ENCODE data around the gene RWDD3. TPM values are rescaled to one million over a fixed set of nuclear protein-coding genes. Genes with fewer than 3 reads are reported as not detected.

RWDD3 gene
- total and polyA plus RNA-seq, 4 donors = 8.0 to 39.9 (median 13.4) TPM

- no peaks in the 10 kb centered on the region for H3K9me3 ChIP-seq (ENCODE audit: control insufficient read depth in 4 of 4, insufficient read depth in 3 of 4, low read length in 3 of 4)
- TF ChIP-seq, protein P1, sequence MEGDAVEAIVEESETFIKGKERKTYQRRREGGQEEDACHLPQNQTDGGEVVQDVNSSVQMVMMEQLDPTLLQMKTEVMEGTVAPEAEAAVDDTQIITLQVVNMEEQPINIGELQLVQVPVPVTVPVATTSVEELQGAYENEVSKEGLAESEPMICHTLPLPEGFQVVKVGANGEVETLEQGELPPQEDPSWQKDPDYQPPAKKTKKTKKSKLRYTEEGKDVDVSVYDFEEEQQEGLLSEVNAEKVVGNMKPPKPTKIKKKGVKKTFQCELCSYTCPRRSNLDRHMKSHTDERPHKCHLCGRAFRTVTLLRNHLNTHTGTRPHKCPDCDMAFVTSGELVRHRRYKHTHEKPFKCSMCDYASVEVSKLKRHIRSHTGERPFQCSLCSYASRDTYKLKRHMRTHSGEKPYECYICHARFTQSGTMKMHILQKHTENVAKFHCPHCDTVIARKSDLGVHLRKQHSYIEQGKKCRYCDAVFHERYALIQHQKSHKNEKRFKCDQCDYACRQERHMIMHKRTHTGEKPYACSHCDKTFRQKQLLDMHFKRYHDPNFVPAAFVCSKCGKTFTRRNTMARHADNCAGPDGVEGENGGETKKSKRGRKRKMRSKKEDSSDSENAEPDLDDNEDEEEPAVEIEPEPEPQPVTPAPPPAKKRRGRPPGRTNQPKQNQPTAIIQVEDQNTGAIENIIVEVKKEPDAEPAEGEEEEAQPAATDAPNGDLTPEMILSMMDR (IDR thresholded peaks at IDR 0.05; ENCODE audit: control extremely low read depth, extremely low read depth) = no peak
- no peaks in the 10 kb centered on the region for H3K36me3 ChIP-seq (ENCODE audit: control insufficient read depth in 4 of 4, insufficient read depth in 4 of 4, low read length in 4 of 4)
- H3K27me3 ChIP-seq (ENCODE audit: control insufficient read depth in 3 of 3, insufficient read depth in 3 of 3, low read length in 2 of 3) = no peaks in the 10 kb centered on the region
- DNase-seq (no peak), ATAC-seq (ENCODE audit: insufficient read depth, low FRiP score) (no peak)
- no peaks in the 10 kb centered on the region for H3K4me1 ChIP-seq (ENCODE audit: control insufficient read depth in 5 of 5, insufficient read depth in 5 of 5, low read length in 5 of 5)
- 71 to 82% methylated on average over 2 of the region's 2 CpGs for WGBS, 2 donors
- H3K9ac ChIP-seq (ENCODE audit: insufficient read depth in 1 of 2, low read length in 2 of 2) = no peak overlapping the region
- no peak overlapping the region for H3K4me3 ChIP-seq
- H3K27ac ChIP-seq (ENCODE audit: low read depth in 1 of 2, low read length in 1 of 2) = no peak overlapping the region
Observed at GRCh38 chr1:95287825-95288224, 53.8 kb downstream of the RWDD3 start.

Other genes starting within 250 kb of the RWDD3 start
- 1 to 10 TPM in 1 of 2 donors, under 1 TPM in 1; 0.97 to 7.5 TPM for gene ALG14, start 161.3 kb upstream of the RWDD3 start, total RNA-seq
- 1 to 10 TPM; 1.6 to 1.7 TPM for gene ALG14, start 161.3 kb upstream of the RWDD3 start, polyA plus RNA-seq
- 10 to 100 TPM; 12.8 to 18.7 TPM for gene TLCD4, start 116.9 kb upstream of the RWDD3 start, total RNA-seq
- gene TLCD4, start 116.9 kb upstream of the RWDD3 start, polyA plus RNA-seq = 1 to 10 TPM; 1.5 to 2.7 TPM

Data from lung (tissue), 12 donors.